Chondrocyte (in vitro differentiated cells): Measurements from ENCODE around the gene DDX39A. TPM values are rescaled to one million over a fixed set of nuclear protein-coding genes. Genes with fewer than 3 reads are reported as not detected.

Experiments used
- DNase-seq: peaks from one replicate; pipeline ENCODE4 v3.0.0; 2021; ENCODE audit warnings: mixed read lengths, low spot score
- H3K27ac Mint-ChIP-seq: one replicate; pipeline ENCODE4 v1.8.0; 2021; ENCODE audit warnings: mild to moderate bottlenecking, moderate library complexity, mixed read lengths; ENCODE audit not compliant: unreplicated experiment
- H3K27me3 Mint-ChIP-seq: 2 replicates; pipeline ENCODE4 v1.8.0; 2021; ENCODE audit warnings: low read depth, mixed read lengths
- H3K36me3 Mint-ChIP-seq: 2 replicates; pipeline ENCODE4 v1.8.0; 2021; ENCODE audit warnings: low read depth, mixed read lengths
- H3K4me1 Mint-ChIP-seq: 2 replicates; pipeline ENCODE4 v1.8.0; 2021; ENCODE audit warnings: low read depth, mild to moderate bottlenecking, mixed read lengths
- H3K4me3 Mint-ChIP-seq: one replicate; pipeline ENCODE4 v1.8.0; 2021; ENCODE audit warnings: mild to moderate bottlenecking, moderate library complexity, mixed read lengths; ENCODE audit not compliant: unreplicated experiment
- H3K9me3 Mint-ChIP-seq: 2 replicates; pipeline ENCODE4 v1.8.0; 2021; ENCODE audit warnings: low read depth, mixed read lengths
- total RNA-seq: library from RNA; stranded (reverse); gene quantifications from 3 replicates; pipeline ENCODE4 v1.2.1, GENCODE V29; 2021
- TF ChIP-seq, protein P1 (sequence below): fragments of 200-600 bp; sonication (generic); IDR thresholded peaks from 2 replicates; pipeline ENCODE4 v1.5.0; 2021; ENCODE audit warnings: antibody characterized with exemption, mild to moderate bottlenecking, moderate library complexity

Gene DDX39A
- total RNA-seq, 1 donor from 2014 or later: 51.8 TPM

DNA sequence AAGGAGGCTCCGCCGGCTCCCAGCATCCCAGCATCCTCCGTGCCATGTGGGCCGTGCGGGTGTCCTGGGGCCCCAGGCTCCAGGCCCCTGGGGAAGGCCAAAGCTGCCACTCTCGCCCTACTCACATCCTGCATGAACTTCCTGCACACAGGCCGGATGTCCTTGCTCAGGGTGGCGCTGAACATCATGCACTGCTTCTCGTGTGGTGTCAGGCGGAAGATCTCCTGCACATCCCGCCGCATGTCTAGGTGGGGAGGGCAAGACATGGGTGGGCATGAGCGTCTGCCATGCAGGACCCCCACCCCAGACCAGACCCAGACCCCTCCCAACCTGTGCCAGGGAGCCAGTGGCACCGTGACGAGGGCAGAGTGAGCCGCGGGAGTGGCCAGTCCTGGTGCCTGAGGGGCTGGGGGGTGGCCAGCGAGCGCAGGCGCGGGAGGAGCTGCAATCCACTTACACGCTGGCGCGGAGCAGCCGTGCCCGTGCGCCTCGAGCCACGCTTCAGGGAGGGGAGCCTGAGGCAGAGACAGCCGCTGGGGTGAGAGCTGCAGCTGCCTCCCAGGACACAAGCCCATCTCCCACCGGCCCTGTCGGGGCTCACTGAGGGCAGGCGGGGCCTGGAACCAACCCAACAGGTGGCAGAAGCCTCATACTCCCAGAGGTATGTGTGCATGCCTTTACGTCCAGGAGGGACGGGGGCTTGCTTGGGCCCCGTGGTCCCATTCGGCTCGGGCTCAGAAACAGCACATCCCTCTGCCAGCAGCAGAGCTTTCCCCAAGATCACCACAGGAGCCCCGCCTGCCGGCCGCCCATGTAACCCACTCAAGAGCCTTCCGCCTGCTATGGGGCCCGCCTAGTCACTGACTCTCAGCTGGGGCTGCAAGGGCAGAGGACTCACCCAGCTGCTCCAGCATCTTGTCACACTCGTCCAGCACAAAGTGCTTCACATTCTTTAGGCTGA lies 8.8 kb downstream of the DDX39A start:
- Mint-ChIP-seq H3K36me3 (peaks cover 31% of the 10 kb centered on the region), H3K27ac (no peak overlapping the region), H3K4me3 (no peak overlapping the region), H3K9me3 (no peaks in the 10 kb centered on the region), H3K27me3 (no peaks in the 10 kb centered on the region), H3K4me1 (peaks cover 26% of the 10 kb centered on the region)
- TF ChIP-seq, protein P1, sequence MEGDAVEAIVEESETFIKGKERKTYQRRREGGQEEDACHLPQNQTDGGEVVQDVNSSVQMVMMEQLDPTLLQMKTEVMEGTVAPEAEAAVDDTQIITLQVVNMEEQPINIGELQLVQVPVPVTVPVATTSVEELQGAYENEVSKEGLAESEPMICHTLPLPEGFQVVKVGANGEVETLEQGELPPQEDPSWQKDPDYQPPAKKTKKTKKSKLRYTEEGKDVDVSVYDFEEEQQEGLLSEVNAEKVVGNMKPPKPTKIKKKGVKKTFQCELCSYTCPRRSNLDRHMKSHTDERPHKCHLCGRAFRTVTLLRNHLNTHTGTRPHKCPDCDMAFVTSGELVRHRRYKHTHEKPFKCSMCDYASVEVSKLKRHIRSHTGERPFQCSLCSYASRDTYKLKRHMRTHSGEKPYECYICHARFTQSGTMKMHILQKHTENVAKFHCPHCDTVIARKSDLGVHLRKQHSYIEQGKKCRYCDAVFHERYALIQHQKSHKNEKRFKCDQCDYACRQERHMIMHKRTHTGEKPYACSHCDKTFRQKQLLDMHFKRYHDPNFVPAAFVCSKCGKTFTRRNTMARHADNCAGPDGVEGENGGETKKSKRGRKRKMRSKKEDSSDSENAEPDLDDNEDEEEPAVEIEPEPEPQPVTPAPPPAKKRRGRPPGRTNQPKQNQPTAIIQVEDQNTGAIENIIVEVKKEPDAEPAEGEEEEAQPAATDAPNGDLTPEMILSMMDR: no peak
- DNase-seq: no peak

DNA sequence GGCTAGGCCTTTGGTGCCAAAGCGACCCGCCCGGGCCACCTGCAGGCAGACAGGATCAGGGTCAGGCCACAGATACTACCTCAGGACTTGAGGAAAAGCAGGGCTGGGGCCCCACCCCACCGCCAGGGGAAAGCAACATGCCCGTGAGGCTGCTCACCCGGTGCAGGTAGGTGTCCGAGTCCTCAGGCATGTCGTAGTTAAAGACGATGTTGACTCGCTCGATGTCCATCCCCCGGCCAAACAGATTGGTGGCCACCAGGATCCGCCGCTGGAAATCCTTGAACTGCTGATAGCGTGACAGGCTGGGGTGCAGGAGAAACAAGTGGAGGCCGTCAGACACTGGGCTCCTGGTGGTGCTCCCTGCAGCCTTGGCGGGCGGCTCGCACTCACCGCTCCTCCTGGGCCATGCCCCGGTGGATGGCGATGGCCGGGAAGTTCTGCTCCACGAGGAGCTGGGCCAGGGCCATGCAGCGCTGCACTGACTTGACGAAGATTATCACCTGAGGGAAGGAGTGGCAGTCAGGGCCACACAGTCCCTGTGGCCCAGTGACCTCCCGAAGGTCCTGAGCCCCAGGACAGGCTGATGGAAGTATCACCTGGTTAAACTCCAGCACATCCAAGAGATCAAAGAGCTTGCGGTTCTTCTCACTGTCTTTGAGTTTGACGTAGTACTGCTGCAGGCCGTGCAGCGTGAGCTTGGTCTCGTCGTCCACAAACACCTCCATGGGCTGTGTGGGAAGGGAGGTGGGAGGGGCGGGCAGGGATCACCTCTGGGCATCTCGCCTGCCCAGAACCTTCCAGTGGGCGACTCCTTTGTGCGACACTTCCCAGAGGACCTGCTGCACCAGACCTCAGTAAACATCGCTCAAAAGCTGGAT lies 9.8 kb downstream of the DDX39A start:
- Mint-ChIP-seq H3K36me3 (peaks cover 29% of the 10 kb centered on the region), H3K9me3 (no peaks in the 10 kb centered on the region), H3K27me3 (no peaks in the 10 kb centered on the region), H3K27ac (no peak overlapping the region), H3K4me3 (no peak overlapping the region), H3K4me1 (peaks cover 20% of the 10 kb centered on the region)
- DNase-seq: no peak
- TF ChIP-seq, protein P1: no peak

DNA sequence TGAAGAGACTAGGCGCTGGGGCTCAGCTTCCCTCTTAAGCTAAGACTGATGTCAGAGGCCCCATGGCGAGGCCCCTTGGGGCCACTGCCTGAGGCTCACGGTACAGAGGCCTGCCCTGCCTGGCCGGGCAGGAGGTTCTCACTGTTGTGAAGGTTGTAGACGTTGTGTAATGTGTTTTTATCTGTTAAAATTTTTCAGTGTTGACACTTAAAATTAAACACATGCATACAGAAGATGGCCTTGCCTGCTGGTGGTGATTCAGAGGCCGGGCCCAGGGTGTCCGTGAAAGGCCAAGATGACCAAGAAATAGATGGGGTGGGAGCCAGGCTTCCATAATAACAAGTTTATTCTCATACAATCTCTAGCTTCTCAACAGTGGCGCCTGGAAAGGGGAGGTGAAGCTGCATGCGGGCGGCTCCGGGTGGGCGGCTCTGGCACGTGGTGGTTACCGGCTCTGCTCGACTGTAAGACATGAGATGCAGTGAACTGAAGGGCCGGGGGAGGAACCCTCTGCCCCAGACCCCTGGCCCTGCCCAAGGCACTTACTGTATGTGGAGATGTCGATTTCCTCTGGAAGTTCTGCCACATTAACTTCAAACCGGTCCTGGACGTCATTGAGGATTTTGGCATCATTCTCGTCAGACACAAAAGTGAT lies 10.5 kb downstream of the DDX39A start:
- Mint-ChIP-seq H3K4me3 (no peak overlapping the region), H3K27me3 (no peaks in the 10 kb centered on the region), H3K9me3 (no peaks in the 10 kb centered on the region), H3K4me1 (peaks cover 15% of the 10 kb centered on the region), H3K27ac (no peak overlapping the region), H3K36me3 (peaks cover 29% of the 10 kb centered on the region)
- TF ChIP-seq, protein P1: no peak
- no peak for DNase-seq

DNA sequence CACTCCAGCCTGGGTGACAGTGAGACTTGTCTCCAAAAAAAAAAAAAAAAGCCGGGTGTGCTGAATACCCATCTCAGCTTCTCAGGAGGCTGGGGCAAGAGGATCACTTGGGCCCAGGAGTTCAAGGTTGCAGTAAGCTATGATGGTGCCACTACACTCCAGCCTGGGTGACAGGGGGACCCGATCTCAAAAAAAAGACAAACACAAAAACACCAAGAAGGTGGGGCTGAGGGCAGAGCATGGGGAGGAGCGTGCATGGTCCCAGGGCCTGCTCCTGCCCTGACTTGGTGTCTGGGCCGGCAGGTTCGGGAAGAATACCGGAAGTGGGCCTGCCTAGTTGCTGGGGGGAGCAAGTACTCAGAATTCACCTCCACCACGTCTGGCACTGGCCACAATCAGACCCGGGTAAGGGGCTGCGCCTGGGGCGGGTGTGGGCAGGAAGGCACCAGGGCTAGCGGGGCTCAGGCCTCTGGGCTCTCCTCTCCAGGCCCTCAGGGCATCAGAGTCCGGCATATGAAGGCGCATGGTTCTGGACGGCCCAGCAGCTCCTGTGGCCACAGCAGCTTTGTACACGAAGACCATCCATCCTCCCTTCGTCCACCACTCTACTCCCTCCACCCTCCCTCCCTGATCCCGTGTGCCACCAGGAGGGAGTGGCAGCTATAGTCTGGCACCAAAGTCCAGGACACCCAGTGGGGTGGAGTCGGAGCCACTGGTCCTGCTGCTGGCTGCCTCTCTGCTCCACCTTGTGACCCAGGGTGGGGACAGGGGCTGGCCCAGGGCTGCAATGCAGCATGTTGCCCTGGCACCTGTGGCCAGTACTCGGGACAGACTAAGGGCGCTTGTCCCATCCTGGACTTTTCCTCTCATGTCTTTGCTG lies 11.3 kb downstream of the DDX39A start:
- no peak overlapping the region for H3K4me3 Mint-ChIP-seq
- no peak overlapping the region for H3K27ac Mint-ChIP-seq
- H3K4me1 Mint-ChIP-seq: peaks cover 7% of the 10 kb centered on the region
- TF ChIP-seq, protein P1: no peak
- H3K36me3 Mint-ChIP-seq: peaks cover 26% of the 10 kb centered on the region
- H3K27me3 Mint-ChIP-seq: no peaks in the 10 kb centered on the region
- H3K9me3 Mint-ChIP-seq: no peaks in the 10 kb centered on the region
- DNase-seq: no peak
